Activated CD8-positive, alpha-beta memory T cell treated with anti-CD3 and anti-CD28 coated beads for 1 hour (primary cell): ENCODE measurements around the gene TMEM212.

Experiments
- DNase-seq, 2 donors: peaks; one replicate each; pipeline ENCODE4 v3.0.0-alpha.2; 2020; ENCODE audit warnings: low read depth in 1 of 2; ENCODE audit errors: extremely low read depth in 1 of 2

The TMEM212 gene

DNA sequence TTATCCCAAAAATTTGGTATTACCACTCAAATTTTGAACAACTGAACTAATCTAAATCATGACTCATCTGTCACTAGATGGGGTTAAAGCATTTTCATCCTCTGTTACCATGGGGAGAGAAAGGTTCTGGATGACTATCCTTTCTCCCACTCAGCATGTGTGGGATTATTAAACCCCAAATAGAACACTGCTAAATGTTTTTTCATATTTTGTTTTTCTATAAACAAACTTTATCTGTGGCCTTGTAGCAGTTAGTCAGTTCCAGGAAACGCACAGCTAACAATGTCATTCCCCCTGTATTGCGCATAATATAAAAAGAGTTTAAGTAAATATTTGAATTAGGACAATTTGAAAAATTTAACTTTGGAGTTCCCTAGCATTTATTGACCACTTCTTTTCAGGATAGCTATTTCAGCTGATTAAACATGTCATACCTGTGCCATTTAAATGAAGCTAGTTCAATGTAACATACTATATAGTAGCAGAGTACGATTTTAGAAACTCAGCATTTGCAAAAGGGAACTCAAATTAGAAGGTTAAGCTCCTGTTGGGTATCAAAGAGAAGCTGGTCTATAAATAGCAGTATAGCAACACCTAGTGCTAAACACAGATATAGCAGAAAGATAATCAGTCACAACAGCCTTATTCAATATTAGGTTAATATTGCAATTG lies 9.2 kb upstream of the TMEM212 start:
- DNase-seq, result no peak

DNA sequence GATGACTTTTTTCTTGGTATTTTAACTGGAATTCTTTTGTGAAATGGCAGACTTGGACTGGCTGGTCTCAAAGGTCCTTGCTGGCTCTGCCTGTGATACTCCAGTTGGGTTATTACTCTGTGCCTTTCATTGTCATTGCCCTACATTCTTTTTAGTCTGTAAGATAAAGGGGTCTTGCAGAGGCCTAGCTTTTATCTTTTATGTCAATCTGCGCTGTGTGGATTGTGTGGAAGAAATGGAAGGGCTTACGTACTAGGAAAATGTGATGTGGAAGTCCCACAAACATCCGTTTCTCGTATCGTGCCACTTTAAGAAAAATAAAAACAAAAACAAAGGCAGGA lies 8.7 kb upstream of the TMEM212 start:
- no peak for DNase-seq

DNA sequence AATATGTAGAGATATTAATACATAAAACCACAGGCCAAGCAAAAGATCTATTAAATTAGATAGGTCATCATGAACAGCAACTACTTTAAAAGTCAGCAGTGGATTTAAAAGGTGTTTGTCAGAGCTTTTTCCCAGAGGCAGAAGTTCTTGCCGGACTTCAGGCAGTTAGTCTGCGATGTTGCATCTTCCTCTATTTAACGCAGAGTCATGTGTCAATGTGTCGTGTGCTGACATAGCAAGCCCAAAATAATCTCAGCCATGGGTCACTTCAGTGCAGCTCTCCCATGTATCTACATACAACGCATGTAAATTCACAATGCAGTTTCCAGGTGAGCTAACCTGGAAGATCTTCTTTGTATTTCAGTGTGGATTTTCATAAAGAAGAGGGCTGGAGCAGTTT lies 8.0 kb upstream of the TMEM212 start:
- DNase-seq, result no peak

DNA sequence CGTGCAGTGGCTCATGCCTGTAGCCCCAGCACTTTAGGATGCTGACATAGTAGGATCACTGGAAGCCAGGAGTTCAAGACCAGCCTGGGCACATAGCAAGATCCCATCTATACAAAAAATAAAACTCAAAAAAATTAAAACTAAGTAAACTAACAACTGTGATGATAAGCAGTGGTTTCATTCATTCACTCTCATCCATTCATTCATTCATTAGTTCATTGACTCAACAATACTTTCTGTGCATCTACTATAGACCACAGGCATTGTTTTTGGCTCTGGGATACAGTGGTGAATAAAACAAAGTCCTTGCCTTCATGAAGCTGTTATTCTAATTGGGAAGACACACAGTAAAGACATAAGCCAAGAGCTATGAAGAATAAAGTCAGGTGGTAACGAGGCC lies 7.5 kb upstream of the TMEM212 start:
- DNase-seq, result no peak

DNA sequence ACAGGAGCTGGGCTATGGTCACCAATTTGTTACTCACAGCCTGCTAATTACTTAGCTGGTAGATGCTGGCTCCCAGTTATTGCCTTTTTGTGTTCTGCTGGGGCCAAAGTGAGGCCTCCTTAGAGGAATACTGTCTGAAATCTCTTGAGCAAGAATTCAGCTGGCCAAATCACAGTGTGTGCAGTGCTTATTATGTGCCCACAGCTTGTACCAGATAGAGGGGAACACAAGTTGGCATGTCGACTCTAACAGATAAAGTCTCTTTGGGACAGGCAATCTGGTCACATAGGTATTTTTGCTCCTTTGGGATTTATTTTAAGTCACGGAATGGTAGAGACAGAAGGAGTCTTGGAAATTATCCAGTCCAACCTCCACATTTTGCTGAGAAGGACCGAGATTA lies 6.3 kb upstream of the TMEM212 start:
- DNase-seq, result no peak

DNA sequence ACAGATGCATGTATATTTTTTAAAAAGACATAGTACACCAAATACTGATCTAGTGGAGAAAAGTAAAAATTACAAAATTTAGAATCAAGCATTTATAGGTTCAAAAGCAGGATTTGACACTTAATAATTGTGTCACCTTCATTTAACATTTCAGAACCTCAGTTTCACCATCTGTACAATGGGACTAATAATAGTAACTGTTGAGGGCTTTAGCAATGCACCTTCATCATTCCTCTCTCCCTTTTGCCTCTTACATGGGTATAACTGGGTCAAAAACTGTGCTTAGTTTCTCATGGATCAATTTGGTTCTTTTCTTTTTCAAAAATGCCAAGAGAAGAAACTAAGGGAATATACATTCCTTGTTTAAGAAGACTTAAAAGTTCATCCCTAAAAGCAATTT lies 5.5 kb upstream of the TMEM212 start:
- DNase-seq, result no peak

DNA sequence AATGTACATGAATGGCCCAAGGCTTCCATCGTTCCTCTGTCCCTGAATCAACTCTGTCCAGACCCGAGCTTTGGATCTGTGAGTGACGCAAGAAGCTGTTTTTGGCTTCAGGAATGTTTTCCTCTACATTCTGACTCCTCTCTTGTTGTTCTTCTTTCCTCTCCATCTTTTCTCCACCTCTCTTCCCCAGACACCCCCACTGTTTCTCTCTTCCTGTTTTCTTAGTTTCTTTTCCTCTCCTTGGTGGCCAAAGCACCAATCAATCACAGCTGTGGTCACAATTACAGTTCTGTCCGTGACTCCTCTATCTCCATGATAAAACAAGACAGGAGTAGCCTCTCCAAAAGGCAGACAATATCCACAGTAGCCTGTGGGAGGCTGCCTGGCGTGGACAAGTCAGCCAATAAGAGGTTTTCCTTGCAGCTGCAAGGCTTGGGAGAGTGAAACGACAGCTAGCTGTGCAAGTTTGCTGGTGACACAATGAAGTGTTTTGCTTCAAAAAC lies 4.9 kb upstream of the TMEM212 start:
- DNase-seq, result no peak

DNA sequence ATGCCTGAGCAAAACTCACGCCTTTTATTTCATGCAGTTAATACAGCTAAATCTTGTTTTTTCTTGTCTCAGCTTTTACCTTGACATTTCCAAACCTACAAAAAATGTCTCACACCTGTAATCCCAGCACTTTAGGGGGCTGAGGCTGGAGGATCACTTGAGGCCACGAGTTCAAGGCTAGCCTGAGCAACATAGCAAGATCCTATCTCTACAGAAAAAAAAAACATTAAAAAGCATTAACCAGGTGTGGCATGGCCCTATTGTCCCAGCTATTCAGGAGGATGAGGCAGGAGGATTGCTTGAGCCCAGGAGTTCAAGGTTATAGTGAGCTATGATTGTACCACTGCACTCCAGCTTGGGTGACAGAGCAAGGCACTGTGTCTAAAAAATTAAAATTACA lies 3.9 kb upstream of the TMEM212 start:
- DNase-seq, result no peak

DNA sequence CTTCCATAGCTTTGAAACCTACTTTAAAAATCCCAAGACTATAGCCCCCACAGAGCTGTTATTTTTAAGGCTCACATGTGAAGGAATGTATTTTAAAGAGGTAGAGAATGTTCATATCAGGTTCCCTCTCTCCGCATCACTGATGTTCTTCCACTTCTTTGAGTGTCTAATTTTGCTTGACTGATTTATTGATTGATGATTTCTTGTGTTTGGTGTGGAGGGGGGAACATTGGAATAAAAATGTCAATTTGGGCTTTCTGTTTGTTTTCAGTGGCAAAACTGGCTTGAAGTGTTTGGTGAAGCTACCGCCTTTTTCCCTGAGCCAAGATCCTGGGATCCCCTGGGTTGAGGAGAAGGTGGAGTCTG lies 2.7 kb upstream of the TMEM212 start:
- no peak for DNase-seq

DNA sequence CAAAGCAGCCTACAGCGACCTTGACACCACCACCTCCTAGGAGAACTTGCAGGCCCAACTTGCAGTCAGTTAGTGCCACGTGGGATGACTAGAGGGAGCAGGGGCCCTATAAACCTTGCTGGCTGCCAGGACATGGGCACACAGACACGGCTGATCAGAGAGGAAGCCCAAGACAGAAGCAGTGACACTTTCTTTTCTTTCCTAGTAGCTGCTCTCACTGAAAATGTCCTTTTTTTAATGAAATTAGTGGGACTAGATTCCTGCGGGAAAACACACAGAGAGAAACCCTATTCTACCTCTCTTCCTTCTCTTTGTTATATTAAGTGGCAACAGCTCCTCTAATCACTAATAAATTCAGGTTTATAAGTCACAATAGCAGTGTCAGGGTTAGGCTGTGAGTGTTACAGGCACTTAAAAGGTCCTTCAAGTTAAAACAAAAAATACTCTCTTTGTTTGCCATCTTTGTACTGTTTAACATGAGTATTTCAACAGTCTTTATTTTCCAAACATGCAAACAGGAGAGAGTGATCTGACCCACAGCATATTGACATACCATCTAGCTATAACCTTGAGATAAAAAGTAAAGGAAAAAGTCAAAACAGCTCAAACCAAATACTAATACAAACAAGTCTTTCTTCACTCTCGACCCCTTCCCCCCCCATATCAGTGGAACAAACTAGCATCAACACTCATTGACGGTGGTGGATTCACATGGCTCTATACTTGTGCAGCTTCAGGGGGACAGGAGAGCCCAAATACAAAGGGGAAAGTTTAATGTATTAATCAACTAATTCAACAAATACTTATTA lies 2.1 kb upstream of the TMEM212 start:
- DNase-seq, result no peak

DNA sequence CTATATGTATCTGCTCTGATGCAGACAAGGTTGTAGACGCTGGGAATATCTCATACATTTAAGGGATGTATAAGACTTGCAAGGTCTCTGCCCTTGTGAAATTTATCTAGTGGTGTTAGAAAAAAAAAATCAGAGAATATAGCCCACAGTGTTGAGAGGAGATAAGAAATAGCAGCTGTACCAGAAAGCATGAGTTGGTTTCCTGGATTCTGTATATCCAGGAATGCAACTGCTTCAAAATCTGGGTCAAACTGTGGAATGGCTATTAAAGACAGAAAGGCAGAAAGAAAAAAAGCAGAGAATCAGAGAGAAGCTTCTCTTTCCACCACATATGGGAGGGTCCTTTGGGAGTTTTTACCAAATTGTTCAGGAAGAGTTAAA lies 1.5 kb upstream of the TMEM212 start:
- DNase-seq, result no peak

DNA sequence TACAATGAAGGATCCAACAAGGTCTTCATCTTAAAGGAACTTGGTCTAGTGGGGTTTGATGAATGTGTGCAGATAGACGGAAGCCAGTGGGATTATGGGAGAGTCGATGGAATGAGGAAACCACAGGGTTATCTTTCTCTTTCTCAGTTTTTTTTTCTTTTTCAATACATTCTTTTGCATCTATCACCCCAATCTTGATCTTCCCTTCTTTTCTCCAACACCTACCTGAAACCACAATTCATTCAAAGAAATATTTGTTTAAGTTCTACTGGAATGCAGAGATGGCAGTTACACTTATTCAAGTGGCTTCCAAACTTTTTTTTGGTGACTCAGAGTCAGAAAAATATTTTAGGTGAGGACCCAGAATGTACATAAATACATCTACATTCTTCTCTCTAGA lies 1.7 kb downstream of the TMEM212 start:
- no peak for DNase-seq

DNA sequence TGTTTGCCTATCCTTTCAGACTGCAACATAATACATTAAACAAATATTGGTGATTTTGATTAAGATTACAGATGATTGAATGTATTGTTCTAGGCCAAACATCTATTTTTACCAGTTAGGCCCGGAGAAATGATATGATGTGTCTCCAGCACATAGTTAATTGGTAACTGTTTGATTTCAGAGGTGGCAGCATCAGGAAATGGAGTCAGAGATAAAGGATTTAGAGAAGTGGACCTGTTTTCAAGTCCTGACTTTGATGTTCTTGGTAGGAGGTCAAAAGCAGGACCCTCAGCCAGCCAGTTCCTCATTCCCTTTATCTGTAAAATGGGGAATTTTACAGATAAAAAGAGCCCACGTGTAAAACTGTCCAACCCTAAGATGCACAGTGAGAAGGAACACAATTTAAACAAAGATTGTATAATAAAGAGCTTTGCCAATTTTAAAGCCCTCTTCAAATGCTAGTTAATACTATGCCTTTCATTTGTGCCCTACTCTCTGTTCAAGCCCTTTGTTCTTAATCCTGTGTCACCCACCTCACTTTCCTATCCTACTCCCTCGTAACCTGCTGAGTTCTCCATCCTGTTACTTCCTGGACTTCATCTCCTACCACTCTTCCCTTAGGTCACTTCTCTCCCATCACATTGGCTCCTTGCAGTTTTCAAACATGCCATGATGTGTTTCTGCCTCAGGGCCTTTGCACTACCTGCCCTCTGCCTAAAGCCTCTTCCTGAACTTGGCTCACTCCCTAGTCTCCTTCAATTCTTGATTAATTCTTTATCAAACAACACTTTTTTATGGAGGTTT lies 2.5 kb downstream of the TMEM212 start:
- DNase-seq, result no peak

DNA sequence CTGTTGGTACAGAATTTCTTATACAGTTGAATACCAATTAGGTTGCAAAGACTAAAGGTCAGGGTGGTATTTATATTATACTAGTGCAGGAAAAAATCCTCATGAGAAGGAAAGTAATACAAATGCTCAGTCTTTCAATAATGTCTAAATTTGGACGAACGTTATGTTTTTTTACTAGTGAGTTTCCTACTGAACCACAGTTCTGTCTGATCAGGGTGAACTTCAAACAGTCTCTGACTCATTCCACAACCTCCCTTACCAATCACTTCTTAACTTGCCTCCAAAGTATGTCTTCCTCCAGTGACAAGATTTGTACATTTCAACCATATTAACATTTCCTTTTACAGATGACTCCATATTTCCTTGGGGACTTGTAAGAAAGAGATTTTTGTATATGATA lies 3.4 kb downstream of the TMEM212 start:
- no peak for DNase-seq

DNA sequence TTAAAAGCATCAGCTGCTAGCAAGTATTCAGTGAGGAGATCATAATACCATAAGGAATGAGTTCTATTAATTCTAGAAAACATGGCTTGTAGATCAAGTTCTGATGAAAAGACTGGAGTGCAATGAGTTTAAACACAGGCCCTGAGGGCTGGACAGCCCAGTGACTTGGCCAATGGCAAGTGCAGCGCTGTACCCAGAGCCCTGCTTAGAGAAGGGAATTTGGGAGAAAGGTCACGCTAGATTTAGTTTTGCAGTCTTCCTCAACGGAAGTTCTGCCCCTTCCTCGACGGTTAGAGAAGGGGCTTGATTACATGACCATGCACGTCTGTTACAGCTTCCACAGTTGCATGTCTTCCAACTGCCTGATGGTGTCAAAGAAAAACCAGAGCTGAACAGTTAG lies 4.0 kb downstream of the TMEM212 start:
- DNase-seq, result no peak

DNA sequence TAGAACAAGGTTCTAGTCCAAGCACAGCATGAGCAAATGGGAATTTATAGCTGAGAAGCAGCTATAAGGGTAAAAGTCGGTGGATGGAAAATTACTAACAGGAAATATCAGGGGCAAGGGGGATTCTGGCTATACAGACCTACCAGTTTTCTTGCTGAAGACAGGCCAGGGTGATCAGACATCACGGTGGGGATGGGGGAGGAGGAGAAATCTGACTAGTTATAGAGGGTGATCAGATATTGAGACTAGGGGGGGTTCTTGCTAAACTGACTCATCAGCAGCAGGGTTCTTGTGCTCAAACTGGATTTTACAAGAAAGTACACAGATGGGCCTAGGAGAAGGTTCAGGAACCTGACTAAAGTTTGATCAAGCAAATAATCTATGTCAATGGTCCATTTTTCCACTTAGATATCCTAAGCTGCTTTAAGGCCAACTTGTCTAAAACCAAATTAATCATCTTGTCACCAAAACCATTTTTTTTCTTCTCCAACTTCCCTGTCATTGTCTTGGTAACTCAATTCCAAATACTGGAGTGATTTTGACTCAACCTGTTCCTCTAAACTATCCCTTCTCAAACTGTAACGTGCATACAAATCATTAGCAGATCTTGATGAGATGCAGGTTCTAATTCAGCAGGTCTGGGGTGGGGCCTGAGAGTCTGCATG lies 4.6 kb downstream of the TMEM212 start:
- no peak for DNase-seq

DNA sequence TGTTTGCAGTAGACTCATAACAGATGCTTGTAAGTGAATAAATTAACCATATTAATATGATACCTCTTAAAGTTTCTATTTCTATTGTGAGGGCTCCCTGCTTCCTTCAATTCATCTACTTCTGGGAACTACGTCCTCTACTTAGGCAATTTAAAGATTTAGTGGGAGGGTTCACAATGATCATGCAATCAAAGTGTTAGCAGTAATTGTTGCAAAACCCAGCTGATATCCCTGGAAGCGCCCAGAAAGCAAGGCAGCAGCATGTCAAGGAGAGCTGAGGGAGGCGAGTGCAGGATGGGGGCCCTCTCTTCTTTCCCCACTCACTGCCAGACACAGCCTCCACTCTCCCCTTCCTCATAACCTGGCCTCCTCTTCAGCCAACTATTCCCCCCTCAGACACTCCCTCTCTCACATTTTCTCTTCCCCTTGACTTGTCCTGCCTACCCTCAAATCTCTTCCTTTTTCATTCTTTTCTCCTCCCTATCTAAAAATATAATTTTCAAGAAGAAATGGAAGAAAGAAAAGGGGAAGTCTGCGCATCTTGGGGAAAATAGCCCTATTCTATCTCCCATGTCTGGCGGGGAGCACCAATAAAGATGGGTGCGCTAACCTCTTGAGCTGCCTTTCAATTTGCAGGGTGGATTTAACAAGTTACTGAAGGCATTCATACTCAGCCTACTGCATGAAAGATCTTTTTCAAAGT lies 6.6 kb downstream of the TMEM212 start:
- DNase-seq, result no peak

DNA sequence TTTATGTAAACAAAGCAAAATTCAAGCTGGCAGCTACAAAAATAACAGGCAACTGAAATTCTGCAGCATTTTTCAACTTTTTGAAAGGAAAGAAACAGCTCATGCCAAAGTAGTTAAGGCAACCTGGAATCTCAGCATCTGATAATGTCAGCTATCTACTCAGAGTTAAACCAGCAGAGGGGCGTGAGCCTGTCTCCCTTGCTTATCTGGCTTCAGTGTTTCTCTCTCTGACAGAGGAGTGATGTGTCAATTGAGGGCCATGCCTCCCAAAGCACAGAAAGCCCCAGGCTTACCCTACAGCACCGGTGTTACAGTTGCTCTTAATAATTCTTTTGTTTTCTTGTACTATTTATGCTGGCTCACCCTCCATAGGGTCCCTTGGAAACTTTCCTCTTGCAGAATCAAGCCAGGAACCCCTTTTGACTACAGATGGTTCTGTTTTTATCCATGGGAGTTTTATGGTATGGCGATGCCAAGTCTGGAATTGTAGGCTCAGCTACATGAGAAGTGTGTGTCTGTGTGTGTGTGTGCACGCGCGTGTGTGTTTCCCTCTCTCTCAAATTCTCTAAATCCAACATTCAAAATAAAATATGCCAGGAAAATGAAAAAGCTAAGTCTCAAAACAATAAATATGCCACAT lies 7.3 kb downstream of the TMEM212 start:
- DNase-seq, result no peak

DNA sequence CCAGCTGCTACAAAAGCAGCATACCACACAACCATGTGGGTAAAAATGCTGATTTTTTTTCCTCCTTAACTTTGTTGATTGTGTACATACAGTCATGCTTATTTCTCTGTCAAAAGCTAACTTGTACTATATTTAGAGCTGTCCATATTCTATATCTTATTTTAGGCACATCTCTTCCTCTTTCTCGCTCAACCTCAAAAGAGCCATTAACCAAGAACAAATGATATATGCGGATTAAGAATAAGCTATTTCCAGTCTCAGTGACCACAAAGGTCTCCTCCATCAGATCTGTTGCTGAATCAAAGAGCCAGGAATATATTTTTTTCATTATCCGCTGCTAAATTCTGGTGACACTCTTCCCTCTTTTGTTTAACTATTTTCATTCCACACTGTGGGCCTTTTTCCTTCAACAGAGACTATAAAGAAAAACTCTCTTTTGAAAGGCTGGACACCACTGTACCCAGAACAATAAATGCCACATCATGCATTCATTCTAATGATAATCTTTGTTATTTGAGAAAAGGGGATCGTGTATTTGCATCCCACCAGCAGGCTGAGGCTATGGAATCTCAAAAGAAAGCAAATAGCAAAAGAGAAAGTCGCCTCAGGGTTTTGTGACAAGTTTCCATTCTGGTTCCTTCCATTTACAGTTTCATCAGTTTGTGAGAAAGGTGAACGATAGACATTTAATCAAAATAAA lies 8.0 kb downstream of the TMEM212 start:
- no peak for DNase-seq

DNA sequence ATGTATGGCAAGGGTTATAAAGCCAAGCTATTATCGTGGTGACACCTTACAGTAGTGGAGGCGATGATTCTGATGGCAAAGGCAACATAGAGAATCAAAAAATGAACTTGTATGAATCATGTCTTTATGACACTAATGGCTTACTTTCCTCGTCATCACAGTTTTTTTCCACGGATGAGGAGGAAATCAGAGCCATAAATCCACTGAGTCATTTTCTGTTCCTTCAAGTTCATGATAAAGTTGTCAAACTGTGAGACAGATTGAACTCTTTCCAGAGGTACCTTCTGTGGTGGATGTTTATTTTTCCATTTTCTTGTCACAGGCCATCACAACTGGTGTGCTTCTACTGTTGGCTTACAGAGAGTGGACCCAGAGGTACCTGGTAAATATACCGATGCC lies 8.5 kb downstream of the TMEM212 start:
- DNase-seq, result no peak
